PC-9 (cell line): ENCODE data around the gene KCNAB3. TPM values are rescaled to one million over a fixed set of nuclear protein-coding genes. Genes with fewer than 3 reads are reported as not detected.
"Not testable (repeated sequence)": the region's sequence is repeated elsewhere in the genome, so short reads cannot be mapped to it uniquely, and the experiment has no call there.

ENCODE experiments used
- BruUV-seq: library from RNA; stranded (reverse); fragments of 400-500 nt; replicated peaks from 2 replicates; lab custom pipeline; 2021; lab: Mats Ljungman, UMichigan
- CTCF ChIA-PET: fragments of 300-600 bp; sonication (Branson Sonifier 250); formaldehyde crosslinking; loops from one replicate; lab custom pipeline; 2022; ENCODE audit warnings: antibody characterized with exemption; lab: Charles Lee
- POLR2A ChIA-PET: fragments of 300-600 bp; sonication (Branson Sonifier 250); formaldehyde crosslinking; loops from one replicate; lab custom pipeline; 2022; ENCODE audit warnings: antibody characterized with exemption; ENCODE audit not compliant: unreplicated experiment; lab: Charles Lee
- DNase-seq, 2 experiments: peaks; one replicate each; pipeline versions ENCODE4 v3.0.0 to v3.0.0-alpha.2; 2015 to 2022; ENCODE audit warnings: mixed read lengths in 1 of 2
- H2AFZ ChIP-seq: fragments of 200-600 bp; sonication (generic); 2 replicates; pipeline ENCODE4 v1.8.1; 2017; ENCODE audit warnings: antibody characterized with exemption
- H3F3A ChIP-seq: fragments of 200-600 bp; sonication (generic); 2 replicates; pipeline ENCODE4 v1.8.1; 2017; ENCODE audit warnings: antibody characterized with exemption, mild to moderate bottlenecking, low read depth; ENCODE audit not compliant: insufficient read depth
- H3K27ac ChIP-seq: fragments of 200-600 bp; sonication (generic); 2 replicates; pipeline ENCODE4 v1.6.1; 2016; ENCODE audit warnings: mixed run types
- H3K27me3 ChIP-seq: fragments of 200-600 bp; sonication (generic); 2 replicates; pipeline ENCODE4 v1.6.1; 2016; ENCODE audit warnings: low read depth, mixed run types; ENCODE audit not compliant: insufficient read depth
- H3K36me3 ChIP-seq: fragments of 200-600 bp; sonication (generic); 2 replicates; pipeline ENCODE4 v1.6.1; 2016; ENCODE audit warnings: low read depth, mixed run types
- H3K4me1 ChIP-seq: fragments of 200-600 bp; sonication (generic); replicated peaks from 2 replicates; pipeline ENCODE4 v1.6.1; 2016; ENCODE audit warnings: mixed run types; ENCODE audit not compliant: insufficient read depth
- H3K4me2 ChIP-seq: fragments of 200-600 bp; sonication (generic); 2 replicates; pipeline ENCODE4 v1.6.1; 2017; ENCODE audit warnings: mixed run types
- H3K4me3 ChIP-seq: fragments of 200-600 bp; sonication (generic); 2 replicates; pipeline ENCODE4 v1.6.1; 2016; ENCODE audit warnings: mixed run types
- H3K79me2 ChIP-seq: fragments of 200-600 bp; sonication (generic); 2 replicates; pipeline ENCODE4 v1.6.1; 2017; ENCODE audit warnings: low read depth, mixed run types
- H3K9me2 ChIP-seq: fragments of 200-600 bp; sonication (generic); 2 replicates; pipeline ENCODE4 v1.8.1; 2017; ENCODE audit warnings: mild to moderate bottlenecking; ENCODE audit not compliant: insufficient read depth
- H3K9me3 ChIP-seq: fragments of 200-600 bp; sonication (generic); 2 replicates; pipeline ENCODE4 v1.8.1; 2016; ENCODE audit warnings: low read depth; ENCODE audit not compliant: insufficient read depth
- H4K20me1 ChIP-seq: fragments of 200-600 bp; sonication (generic); 2 replicates; pipeline ENCODE4 v1.8.1; 2017; ENCODE audit not compliant: insufficient read depth
- CTCF ChIP-seq: fragments of 200-600 bp; sonication (generic); conservative IDR thresholded peaks from 2 replicates; pipeline ENCODE4 v1.6.1; 2017; ENCODE audit warnings: mixed run types, antibody characterized with exemption, mild to moderate bottlenecking, moderate library complexity
- EZH2 ChIP-seq: fragments of 200-600 bp; sonication (generic); IDR thresholded peaks from 2 replicates; pipeline ENCODE4 v1.8.0; 2017; ENCODE audit warnings: antibody characterized with exemption, low read depth
- intact Hi-C: fragments of 100-400 bp; cut with micrococcal nuclease; formaldehyde crosslinking; loops from one replicate; pipeline ENCODE4 v1.10.0; 2022; ENCODE audit not compliant: unreplicated experiment
- total RNA-seq: library from RNA; stranded (reverse); gene quantifications from 2 replicates; pipeline ENCODE4 v1.2.3, GENCODE V29; 2021

Gene KCNAB3
- total RNA-seq, 1 experiment from 2014 or later: 13.8 TPM

GRCh38 chr17:7959503-7960253 is 30.0 kb upstream of the KCNAB3 start:
- no peak overlapping the region for H3K4me2 ChIP-seq
- POLR2A ChIA-PET: interaction anchor here (0.6 kb wide), 1 partner anchor 293 kb away, joined by 3 read pairs; no protein-coding TSS in a partner anchor
- H3K4me1 ChIP-seq: peaks cover 5% of the 10 kb centered on the region; the same call in 1 of the 2 replicates
- H2AFZ ChIP-seq: no peak overlapping the region
- TF ChIP-seq CTCF (no peak), EZH2 (no peak)
- CTCF ChIA-PET: interaction anchor here (0.6 kb wide), 1 partner anchor 11 kb away, joined by 10 read pairs; no protein-coding TSS in a partner anchor
- H3K27ac ChIP-seq: no peak overlapping the region
- H3K9me3 ChIP-seq: no peaks in the 10 kb centered on the region
- H3K27me3 ChIP-seq: no peaks in the 10 kb centered on the region
- no peak for DNase-seq
- no peaks in the 10 kb centered on the region for H3K36me3 ChIP-seq
- no peak overlapping the region for H3K4me3 ChIP-seq
- H3K9me2 ChIP-seq: no peaks in the 10 kb centered on the region
- H3K79me2 ChIP-seq: no peaks in the 10 kb centered on the region
- intact Hi-C loops: no loop called here
- no TSS peak for BruUV-seq
- H4K20me1 ChIP-seq: no peaks in the 10 kb centered on the region
- H3F3A ChIP-seq: no peaks in the 10 kb centered on the region

- Histone ChIP-seq H4K20me1 (no peaks in the 10 kb centered on the region), H3F3A (no peaks in the 10 kb centered on the region), H2AFZ (no peak overlapping the region), H3K4me1 (peaks cover 5% of the 10 kb centered on the region; the same call in 1 of the 2 replicates), H3K36me3 (no peaks in the 10 kb centered on the region), H3K27ac (no peak overlapping the region), H3K4me2 (no peak overlapping the region), H3K9me2 (no peaks in the 10 kb centered on the region), H3K27me3 (no peaks in the 10 kb centered on the region), H3K79me2 (no peaks in the 10 kb centered on the region), H3K9me3 (no peaks in the 10 kb centered on the region), H3K4me3 (no peak overlapping the region)
- no TSS peak for BruUV-seq
- no peak for TF ChIP-seq EZH2
- TF ChIP-seq CTCF: no peak
- ChIA-PET POLR2A (no interaction called here), CTCF (no interaction called here)
- intact Hi-C loops: no loop called here
- no peak for DNase-seq
Measured at GRCh38 chr17:7956228-7956965, 26.7 kb upstream of the KCNAB3 start.

GRCh38 chr17:7955414-7956227 is 26.0 kb upstream of the KCNAB3 start:
- Histone ChIP-seq H4K20me1 (no peaks in the 10 kb centered on the region), H3K79me2 (no peaks in the 10 kb centered on the region), H3K9me2 (no peaks in the 10 kb centered on the region), H3K27me3 (no peaks in the 10 kb centered on the region), H3K4me2 (no peak overlapping the region), H3K4me3 (no peak overlapping the region), H3K27ac (no peak overlapping the region), H3F3A (no peaks in the 10 kb centered on the region), H2AFZ (no peak overlapping the region), H3K9me3 (no peaks in the 10 kb centered on the region), H3K36me3 (no peaks in the 10 kb centered on the region), H3K4me1 (peaks cover 5% of the 10 kb centered on the region; the same call in 1 of the 2 replicates)
- ChIA-PET POLR2A (interaction anchor here (0.6 kb wide), 1 partner anchor 72 kb away, joined by 4 read pairs; no protein-coding TSS in a partner anchor), CTCF (no interaction called here)
- BruUV-seq: no TSS peak
- intact Hi-C loops: no loop called here
- TF ChIP-seq EZH2 (no peak), CTCF (no peak)
- no peak for DNase-seq

GRCh38 chr17:7953266-7953665 is 23.6 kb upstream of the KCNAB3 start:
- H3K9me3 ChIP-seq, H3K79me2 ChIP-seq, H3K4me3 ChIP-seq, BruUV-seq, H3K36me3 ChIP-seq, H3K4me1 ChIP-seq, H2AFZ ChIP-seq, H3K4me2 ChIP-seq, CTCF ChIA-PET, intact Hi-C loops, DNase-seq, H3F3A ChIP-seq, H3K27ac ChIP-seq, H3K27me3 ChIP-seq, POLR2A ChIA-PET, H4K20me1 ChIP-seq, H3K9me2 ChIP-seq: not testable (repeated sequence)
